BJ (cell line): ENCODE measurements around the gene VAMP2. TPM values are rescaled to one million over a fixed set of nuclear protein-coding genes. Genes with fewer than 3 reads are reported as not detected.

Experiments used
- CTCF ChIA-PET: fragments of 350-600 bp; formaldehyde crosslinking; extraction: SDS; loops from one replicate; lab custom pipeline; 2021; ENCODE audit warnings: antibody characterized with exemption, inconsistent platforms; lab: Yijun Ruan, JAX
- POLR2A ChIA-PET: fragments of 300-600 bp; sonication (Branson Sonifier 250); formaldehyde crosslinking; extraction: SDS; loops from one replicate; lab custom pipeline; 2021; ENCODE audit warnings: antibody characterized with exemption; lab: Charles Lee
- DNase-seq: peaks from one replicate; pipeline ENCODE4 v3.0.0-alpha.2; 2011; ENCODE audit warnings: low read depth
- H3K27me3 ChIP-seq: 2 replicates; pipeline ENCODE4 v1.6.0; 2011; ENCODE audit warnings: low read length; ENCODE audit not compliant: control insufficient read depth, insufficient read depth
- H3K36me3 ChIP-seq: 2 replicates; pipeline ENCODE4 v1.5.1; 2011; ENCODE audit warnings: low read length; ENCODE audit not compliant: control insufficient read depth, insufficient read depth
- H3K4me3 ChIP-seq: 2 replicates; pipeline ENCODE4 v1.5.1; 2011; ENCODE audit warnings: low read depth, mild to moderate bottlenecking, control low read depth, low read length
- CTCF ChIP-seq: IDR thresholded peaks from 2 replicates; pipeline ENCODE4 v1.5.1; 2011; ENCODE audit warnings: low read depth, mild to moderate bottlenecking, control low read depth, inconsistent platforms, low read length, moderate library complexity; ENCODE audit not compliant: insufficient read depth
- polyA plus RNA-seq: library from polyadenylated mRNA; depleted of rRNA; stranded (reverse); fragments of >200 nt; gene quantifications from 2 replicates; pipeline ENCODE4 v1.2.3, GENCODE V29; 2011

The VAMP2 gene
- polyA plus RNA-seq, 1 experiment = 22.8 TPM

DNA sequence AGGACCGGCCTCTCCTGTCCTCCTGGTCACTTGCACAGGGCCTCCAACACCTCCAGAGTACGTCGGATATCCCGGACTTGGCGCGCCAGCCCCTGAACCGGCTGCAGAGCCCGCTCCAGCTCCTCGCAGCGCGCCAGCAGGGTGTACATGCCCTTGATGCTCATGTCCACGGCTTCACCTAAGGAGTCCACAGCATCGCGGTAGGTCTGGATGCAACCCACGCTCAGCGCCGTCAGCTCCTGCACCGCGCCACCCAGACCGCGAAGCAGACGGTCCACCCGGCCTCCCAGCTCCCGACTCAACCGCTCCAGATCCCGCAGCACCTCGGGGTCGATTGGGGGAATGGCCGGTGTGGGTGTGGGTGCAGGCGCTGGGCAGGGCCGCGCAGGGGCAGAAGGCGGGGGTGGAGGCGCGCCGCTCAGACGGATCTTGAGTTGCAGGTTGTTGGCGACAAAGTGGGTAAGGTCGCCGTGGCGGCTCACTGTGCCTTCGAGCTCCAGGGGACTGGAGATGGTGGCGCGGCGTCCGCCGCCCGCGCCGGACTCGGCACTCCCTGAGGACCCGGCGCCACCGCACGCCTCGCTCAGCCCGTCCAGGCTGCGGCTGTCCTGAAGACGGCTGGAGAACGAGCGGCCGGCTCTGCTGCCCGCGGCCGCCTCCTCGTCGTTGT lies 26.4 kb upstream of the VAMP2 start:
- ChIA-PET POLR2A (interaction anchor here (0.6 to 1.6 kb wide), 3 partner anchors 16 to 32 kb away, joined by 3 to 8 read pairs (median 5); partner anchors contain the start of gene AURKB), CTCF (interaction anchor here (0.9 to 2.3 kb wide), 5 partner anchors 11 to 95 kb away, joined by 3 to 8 read pairs (median 5); no protein-coding TSS in a partner anchor)
- no peak for TF ChIP-seq CTCF
- no peak for DNase-seq
- Histone ChIP-seq H3K36me3 (no peaks in the 10 kb centered on the region), H3K27me3 (no peaks in the 10 kb centered on the region), H3K4me3 (peak overlapping the region; percentile 78)

DNA sequence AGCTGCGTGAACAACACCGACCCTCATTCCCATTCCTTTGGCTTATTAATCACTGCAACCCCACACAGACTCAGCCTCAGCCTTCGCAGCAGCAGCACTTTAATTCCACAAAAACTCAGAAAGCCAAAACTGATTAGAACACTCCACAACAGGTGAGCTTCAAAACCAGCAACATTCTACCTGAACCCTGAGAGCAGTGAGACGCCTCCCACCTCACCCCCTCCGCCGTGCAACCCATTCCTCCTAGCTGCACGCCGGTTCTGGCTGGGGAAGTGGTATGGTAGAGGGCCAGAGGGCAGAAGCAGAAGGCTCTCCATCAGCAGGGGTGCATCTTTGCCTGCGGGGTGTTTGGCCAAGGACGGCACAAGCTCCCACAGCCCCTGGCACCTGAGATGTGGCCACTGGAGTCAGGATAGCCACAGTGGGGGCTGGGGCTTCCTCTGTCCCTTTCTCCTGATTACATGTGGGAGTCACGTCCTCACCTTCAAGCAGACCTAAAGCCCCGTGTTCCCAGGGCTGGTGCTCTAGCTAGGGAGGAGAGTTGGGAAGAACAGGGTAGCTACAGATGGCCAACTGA lies 25.6 kb upstream of the VAMP2 start:
- CTCF ChIA-PET = interaction anchor here (0.9 to 2.3 kb wide), 6 partner anchors 11 to 94 kb away, joined by 3 to 8 read pairs (median 4); no protein-coding TSS in a partner anchor
- Histone ChIP-seq H3K4me3 (peak overlapping the region; percentile 78), H3K27me3 (no peaks in the 10 kb centered on the region), H3K36me3 (no peaks in the 10 kb centered on the region)
- POLR2A ChIA-PET = interaction anchor here (0.6 kb wide), 2 partner anchors 15 to 33 kb away, joined by 3 read pairs; no protein-coding TSS in a partner anchor
- TF ChIP-seq CTCF = no peak
- DNase-seq = no peak

DNA sequence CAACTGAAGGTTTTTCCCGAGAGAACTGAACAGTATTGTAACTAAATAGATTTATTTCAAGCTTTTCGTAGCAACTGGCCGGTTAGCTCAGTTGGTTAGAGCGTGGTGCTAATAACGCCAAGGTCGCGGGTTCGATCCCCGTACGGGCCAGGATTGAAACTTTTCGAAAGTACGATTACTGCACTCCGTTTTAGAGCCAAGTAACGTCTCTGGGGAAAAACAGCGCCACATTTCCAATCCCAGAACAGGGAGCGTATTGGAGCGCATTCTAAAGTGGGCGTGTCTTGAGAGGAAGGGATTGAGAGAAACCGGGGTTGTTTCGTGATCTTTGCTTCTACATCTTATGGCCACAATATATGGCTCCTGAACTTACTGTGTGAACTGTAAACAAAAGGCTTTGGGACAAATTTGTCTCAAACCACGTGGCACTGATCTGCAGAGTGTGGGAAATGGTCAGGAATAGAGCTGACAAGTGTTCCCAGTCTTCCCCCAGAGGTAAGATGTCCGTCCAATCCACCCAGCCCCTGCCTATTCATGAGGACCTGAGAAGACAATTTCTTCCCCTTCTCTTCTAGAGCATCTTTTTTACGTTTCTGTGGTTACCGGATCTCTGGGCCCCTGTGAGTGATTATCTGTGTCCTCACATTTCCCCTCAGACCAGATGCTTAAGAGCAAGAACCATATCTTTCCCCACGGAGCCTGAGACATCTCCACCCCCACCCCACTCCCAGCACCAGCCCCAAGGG lies 24.9 kb upstream of the VAMP2 start:
- ChIA-PET CTCF (interaction anchor here (0.8 to 2.3 kb wide), 8 partner anchors 11 to 68 kb away, joined by 3 to 9 read pairs (median 4); partner anchors contain the start of gene TMEM107), POLR2A (interaction anchor here (0.6 to 1.4 kb wide), 3 partner anchors 15 to 34 kb away, joined by 3 read pairs; no protein-coding TSS in a partner anchor)
- no peak for TF ChIP-seq CTCF
- Histone ChIP-seq H3K36me3 (no peaks in the 10 kb centered on the region), H3K27me3 (no peaks in the 10 kb centered on the region), H3K4me3 (peak overlapping the region; percentile 78)
- peak; percentile 95 for DNase-seq

- Histone ChIP-seq H3K36me3 (no peaks in the 10 kb centered on the region), H3K4me3 (peak overlapping the region; percentile 72), H3K27me3 (no peaks in the 10 kb centered on the region)
- TF ChIP-seq CTCF = peak; percentile 52; the same call in 1 of the 2 replicates
- CTCF ChIA-PET = interaction anchor here (0.8 to 2.3 kb wide), 10 partner anchors 10 to 68 kb away, joined by 3 to 10 read pairs (median 4); partner anchors contain the start of gene TMEM107
- peak; percentile 79 for DNase-seq
- POLR2A ChIA-PET = interaction anchor here (0.6 to 1.4 kb wide), 2 partner anchors 25 to 35 kb away, joined by 3 read pairs; no protein-coding TSS in a partner anchor
Measured at GRCh38 chr17:8186787-8187516, 24.2 kb upstream of the VAMP2 start.
